H9 (cell line): Measurements from ENCODE around the gene VEZT. TPM values are rescaled to one million over a fixed set of nuclear protein-coding genes. Genes with fewer than 3 reads are reported as not detected.
"Not testable (repeated sequence)": the region's sequence is repeated elsewhere in the genome, so short reads cannot be mapped to it uniquely, and the experiment has no call there.

Experiments
- DNase-seq: peaks from one replicate; pipeline ENCODE4 v3.0.0-alpha.2; 2017
- H2AFZ ChIP-seq: one replicate; pipeline ENCODE4 v1.6.1; 2013; ENCODE audit warnings: mild to moderate bottlenecking, low read length, control low read depth, moderate library complexity
- H2AK5ac ChIP-seq: 2 replicates; pipeline ENCODE4 v1.6.1; 2013; ENCODE audit warnings: low read length, control low read depth, mixed read lengths; ENCODE audit not compliant: insufficient read length
- H2BK120ac ChIP-seq: one replicate; pipeline ENCODE4 v1.6.1; 2013; ENCODE audit warnings: low read depth, mild to moderate bottlenecking, low read length, control low read depth, inconsistent platforms; ENCODE audit not compliant: poor library complexity, severe bottlenecking
- H2BK12ac ChIP-seq: 2 replicates; pipeline ENCODE4 v1.6.1; 2013; ENCODE audit warnings: low read length, control low read depth, mixed read lengths, low read depth; ENCODE audit not compliant: insufficient read length
- H2BK15ac ChIP-seq: 2 replicates; pipeline ENCODE4 v1.6.1; 2013; ENCODE audit warnings: low read depth, low read length, control low read depth
- H2BK20ac ChIP-seq: one replicate; pipeline ENCODE4 v1.6.1; 2013; ENCODE audit warnings: low read depth, mild to moderate bottlenecking, low read length, control low read depth, inconsistent platforms; ENCODE audit not compliant: poor library complexity, severe bottlenecking
- H2BK5ac ChIP-seq: 2 replicates; pipeline ENCODE4 v1.6.1; 2013; ENCODE audit warnings: low read length, control low read depth, mixed read lengths; ENCODE audit not compliant: insufficient read length
- H3K14ac ChIP-seq: 2 replicates; pipeline ENCODE4 v1.6.1; 2013; ENCODE audit warnings: low read length, control low read depth; ENCODE audit not compliant: insufficient read depth
- H3K18ac ChIP-seq: 2 replicates; pipeline ENCODE4 v1.6.1; 2013; ENCODE audit warnings: low read depth, mild to moderate bottlenecking, mixed read lengths, low read length, control low read depth; ENCODE audit not compliant: insufficient read length
- H3K23ac ChIP-seq: 2 replicates; pipeline ENCODE4 v1.6.1; 2013; ENCODE audit warnings: low read length, control low read depth, mixed read lengths, low read depth; ENCODE audit not compliant: insufficient read length
- H3K23me2 ChIP-seq: 2 replicates; pipeline ENCODE4 v1.6.1; 2013; ENCODE audit warnings: low read depth, mild to moderate bottlenecking, mixed read lengths, low read length, control low read depth; ENCODE audit not compliant: insufficient read length, poor library complexity, severe bottlenecking
- H3K27ac ChIP-seq: 2 replicates; pipeline ENCODE4 v1.5.1; 2013; ENCODE audit warnings: low read length, control low read depth, mixed read lengths, low read depth; ENCODE audit not compliant: insufficient read length
- H3K27me3 ChIP-seq: 2 replicates; pipeline ENCODE4 v1.6.1; 2013; ENCODE audit warnings: low read length, control low read depth, inconsistent platforms; ENCODE audit not compliant: insufficient read depth
- H3K4ac ChIP-seq: 2 replicates; pipeline ENCODE4 v1.6.1; 2013; ENCODE audit warnings: low read depth, mild to moderate bottlenecking, control low read depth, inconsistent platforms, low read length, moderate library complexity
- H3K4me1 ChIP-seq: 2 replicates; pipeline ENCODE4 v1.6.1; 2013; ENCODE audit warnings: low read length, control low read depth, inconsistent platforms; ENCODE audit not compliant: insufficient read depth
- H3K4me2 ChIP-seq: 2 replicates; pipeline ENCODE4 v1.6.1; 2013; ENCODE audit warnings: low read length, control low read depth, mixed read lengths; ENCODE audit not compliant: insufficient read length, insufficient read depth
- H3K56ac ChIP-seq: 2 replicates; pipeline ENCODE4 v1.6.1; 2013; ENCODE audit warnings: low read depth, mild to moderate bottlenecking, mixed read lengths, low read length, control low read depth; ENCODE audit not compliant: insufficient read length
- H3K79me1 ChIP-seq: 2 replicates; pipeline ENCODE4 v1.6.1; 2013; ENCODE audit warnings: low read depth, mild to moderate bottlenecking, moderate library complexity, low read length, control low read depth, inconsistent platforms; ENCODE audit not compliant: insufficient read depth, poor library complexity, severe bottlenecking
- H3K79me2 ChIP-seq: 2 replicates; pipeline ENCODE4 v1.6.1; 2013; ENCODE audit warnings: low read length, control low read depth, inconsistent platforms; ENCODE audit not compliant: insufficient read depth
- H3K9ac ChIP-seq: 2 replicates; pipeline ENCODE4 v1.6.1; 2013; ENCODE audit warnings: low read length, control low read depth, mixed read lengths; ENCODE audit not compliant: insufficient read length; ENCODE audit errors: extremely low read depth
- H3K9me3 ChIP-seq: one replicate; pipeline ENCODE4 v1.6.1; 2013; ENCODE audit warnings: low read depth, low read length, inconsistent platforms; ENCODE audit not compliant: control insufficient read depth
- H3T11ph ChIP-seq: one replicate; pipeline ENCODE4 v1.6.1; 2013; ENCODE audit warnings: mild to moderate bottlenecking, low read length, control low read depth, inconsistent platforms
- H4K20me1 ChIP-seq: one replicate; pipeline ENCODE4 v1.6.1; 2013; ENCODE audit not compliant: control insufficient read depth, insufficient read length, insufficient read depth
- H4K5ac ChIP-seq: 2 replicates; pipeline ENCODE4 v1.6.1; 2013; ENCODE audit warnings: low read depth, mild to moderate bottlenecking, mixed read lengths, low read length, control low read depth; ENCODE audit not compliant: insufficient read length
- H4K8ac ChIP-seq: replicated peaks from 2 replicates; pipeline ENCODE4 v1.6.1; 2013; ENCODE audit warnings: low read length, control low read depth, mixed read lengths, low read depth; ENCODE audit not compliant: insufficient read length
- H4K91ac ChIP-seq: 2 replicates; pipeline ENCODE4 v1.6.1; 2013; ENCODE audit warnings: low read depth, mild to moderate bottlenecking, moderate library complexity, mixed read lengths, low read length, control low read depth; ENCODE audit not compliant: insufficient read length
- H3K27ac Mint-ChIP-seq, 3 experiments: 2 replicates in 2 of 3; 3 replicates in 1 of 3; pipeline ENCODE4 v1.8.0; 2020 to 2021; ENCODE audit warnings: mixed read lengths in 3 of 3, mild to moderate bottlenecking in 1 of 3, moderate library complexity in 1 of 3
- H3K27me3 Mint-ChIP-seq: 2 replicates; pipeline ENCODE4 v1.8.0; 2021; ENCODE audit warnings: low read depth, mild to moderate bottlenecking, moderate library complexity, mixed read lengths
- H3K36me3 Mint-ChIP-seq, 3 experiments: 2 replicates in 2 of 3; 3 replicates in 1 of 3; pipeline ENCODE4 v1.8.0; 2020 to 2021; ENCODE audit warnings: low read depth in 3 of 3, mixed read lengths in 3 of 3; ENCODE audit not compliant: insufficient read depth in 1 of 3
- H3K4me1 Mint-ChIP-seq, 2 experiments: 2 replicates each; pipeline ENCODE4 v1.8.0; 2020; ENCODE audit warnings: mixed read lengths in 2 of 2
- H3K4me3 Mint-ChIP-seq, 2 experiments: 2 replicates in 1 of 2; 3 replicates in 1 of 2; pipeline ENCODE4 v1.8.0; 2020 to 2021; ENCODE audit warnings: mild to moderate bottlenecking in 2 of 2, mixed read lengths in 2 of 2, moderate library complexity in 1 of 2
- H3K9me3 Mint-ChIP-seq, 2 experiments: 2 replicates in 1 of 2; 3 replicates in 1 of 2; pipeline ENCODE4 v1.8.0; 2020; ENCODE audit warnings: mild to moderate bottlenecking in 2 of 2, mixed read lengths in 2 of 2, moderate library complexity in 1 of 2
- CTCF ChIP-seq: fragments of 200-600 bp; sonication (generic); conservative IDR thresholded peaks from 3 replicates; pipeline ENCODE4 v1.8.0; 2021; ENCODE audit warnings: antibody characterized with exemption, mild to moderate bottlenecking
- WGBS: extraction: QIAGEN DNeasy Blood & Tissue Kit; methylation state at CpG from one replicate; pipeline ENCODE4 v1.1.7; 2013; ENCODE audit warnings: missing lambda C conversion rate, low lambda C conversion rate, mixed read lengths; ENCODE audit not compliant: insufficient read length; ENCODE audit errors: extremely low coverage; 5-methylcytosine and 5-hydroxymethylcytosine counted together
- total RNA-seq: library from RNA; stranded (reverse); gene quantifications from 2 replicates; pipeline ENCODE4 v1.2.1, GENCODE V29; 2021

The VEZT gene
- total RNA-seq, 1 experiment from 2014 or later: 69.8 TPM

- Histone ChIP-seq H2BK20ac (no peak overlapping the region), H4K91ac (no peak overlapping the region), H2BK15ac (no peak overlapping the region), H4K20me1 (no peaks in the 10 kb centered on the region), H2AFZ (no peak overlapping the region), H3K4me2 (no peak overlapping the region), H3K27ac (no peak overlapping the region), H3K9ac (no peak overlapping the region), H3T11ph (no peak overlapping the region), H2BK120ac (no peak overlapping the region), H3K79me2 (no peaks in the 10 kb centered on the region), H3K23ac (no peak overlapping the region), H3K4ac (no peak overlapping the region), H2AK5ac (no peak overlapping the region), H3K79me1 (no peaks in the 10 kb centered on the region), H3K4me1 (no peaks in the 10 kb centered on the region), H3K56ac (no peak overlapping the region), H3K18ac (no peak overlapping the region), H3K9me3 (no peaks in the 10 kb centered on the region), H3K14ac (no peak overlapping the region), H2BK5ac (no peak overlapping the region), H4K8ac (no peak overlapping the region), H2BK12ac (no peak overlapping the region), H3K27me3 (no peaks in the 10 kb centered on the region), H3K23me2 (no peaks in the 10 kb centered on the region), H4K5ac (no peak overlapping the region)
- no peaks in the 10 kb centered on the region for H3K36me3 Mint-ChIP-seq
- H3K27me3 Mint-ChIP-seq: no peaks in the 10 kb centered on the region
- no peaks in the 10 kb centered on the region for H3K4me1 Mint-ChIP-seq
- no peak for TF ChIP-seq CTCF
- no peaks in the 10 kb centered on the region for H3K9me3 Mint-ChIP-seq
- H3K4me3 Mint-ChIP-seq: no peak overlapping the region
- no peak for DNase-seq
- no peak overlapping the region; a peak in 2 of 7 replicates for H3K27ac Mint-ChIP-seq
These were observed 105.6 kb downstream of the VEZT start for GRCh38 chr12:95323212-95323611.

- H2BK15ac ChIP-seq, DNase-seq, H3K56ac ChIP-seq, H3K4me2 ChIP-seq, H3K9me3 ChIP-seq, H3K14ac ChIP-seq, H3K79me1 ChIP-seq, H3K9me3 Mint-ChIP-seq, H3K4ac ChIP-seq, H4K20me1 ChIP-seq, H3K23me2 ChIP-seq, H2AK5ac ChIP-seq, H3K27ac Mint-ChIP-seq, H3K4me1 ChIP-seq, H3K4me3 Mint-ChIP-seq, H3K4me1 Mint-ChIP-seq, H3T11ph ChIP-seq, H3K27ac ChIP-seq, H2BK20ac ChIP-seq, H2BK120ac ChIP-seq, H3K79me2 ChIP-seq, H2BK5ac ChIP-seq, H2BK12ac ChIP-seq, H3K27me3 ChIP-seq, H3K18ac ChIP-seq, H4K91ac ChIP-seq, H2AFZ ChIP-seq, H3K36me3 Mint-ChIP-seq, H3K9ac ChIP-seq, H4K8ac ChIP-seq, H3K27me3 Mint-ChIP-seq, H4K5ac ChIP-seq, H3K23ac ChIP-seq: not testable (repeated sequence)
- WGBS: no CpG with 5 or more reads among the region's 7 CpGs
These were observed 106.6 kb downstream of the VEZT start for GRCh38 chr12:95324246-95324645.
